Loucy (cell line): Measurements from ENCODE around the gene APAF1.

Experiments used
- H2AFZ ChIP-seq: fragments of 200-600 bp; sonication (generic); 2 replicates; pipeline ENCODE4 v1.6.0; 2016; ENCODE audit warnings: antibody characterized with exemption, mild to moderate bottlenecking, low read length, moderate library complexity
- H3F3A ChIP-seq: fragments of 200-600 bp; 2 replicates; pipeline ENCODE4 v1.6.0; 2016; ENCODE audit warnings: antibody characterized with exemption, low read depth, mild to moderate bottlenecking
- H3K27me3 ChIP-seq: fragments of 200-600 bp; sonication (generic); 2 replicates; pipeline ENCODE4 v1.6.1; 2014; ENCODE audit warnings: low read length, mild to moderate bottlenecking; ENCODE audit not compliant: insufficient read depth, poor library complexity, severe bottlenecking
- H3K36me3 ChIP-seq: fragments of 200-600 bp; sonication (generic); 2 replicates; pipeline ENCODE4 v1.6.1; 2016; ENCODE audit warnings: low read length; ENCODE audit not compliant: insufficient read depth
- H3K4me1 ChIP-seq: fragments of 200-600 bp; sonication (generic); 2 replicates; pipeline ENCODE4 v1.5.1; 2014; ENCODE audit warnings: low read length, mild to moderate bottlenecking; ENCODE audit not compliant: insufficient read depth, poor library complexity, severe bottlenecking
- H3K4me2 ChIP-seq: fragments of 200-600 bp; sonication (generic); 2 replicates; pipeline ENCODE4 v1.6.0; 2014; ENCODE audit warnings: antibody characterized with exemption, low read length, low read depth, mild to moderate bottlenecking; ENCODE audit not compliant: poor library complexity, severe bottlenecking
- H3K4me3 ChIP-seq: fragments of 200-600 bp; sonication (generic); 2 replicates; pipeline ENCODE4 v1.5.1; 2014; ENCODE audit warnings: low read length, mild to moderate bottlenecking, mixed read lengths; ENCODE audit not compliant: poor library complexity, severe bottlenecking
- H3K79me2 ChIP-seq: fragments of 200-600 bp; sonication (generic); 2 replicates; pipeline ENCODE4 v1.6.1; 2014; ENCODE audit warnings: low read length; ENCODE audit not compliant: insufficient read depth
- H3K9ac ChIP-seq: fragments of 200-600 bp; sonication (generic); 2 replicates; pipeline ENCODE4 v1.6.0; 2014; ENCODE audit warnings: mild to moderate bottlenecking, low read depth, low read length, moderate library complexity; ENCODE audit not compliant: poor library complexity, severe bottlenecking
- H3K9me2 ChIP-seq: fragments of 200-600 bp; sonication (generic); replicated peaks from 2 replicates; pipeline ENCODE4 v1.6.1; 2016; ENCODE audit warnings: low read depth, low read length, mixed read lengths
- H3K9me3 ChIP-seq: fragments of 200-600 bp; sonication (generic); 2 replicates; pipeline ENCODE4 v1.6.1; 2014; ENCODE audit warnings: mild to moderate bottlenecking, antibody characterized with exemption, low read length, low read depth; ENCODE audit not compliant: insufficient read depth
- H4K20me1 ChIP-seq: fragments of 200-600 bp; sonication (generic); 2 replicates; pipeline ENCODE4 v1.6.0; 2014; ENCODE audit warnings: antibody characterized with exemption, low read length, mild to moderate bottlenecking; ENCODE audit not compliant: insufficient read depth, poor library complexity, severe bottlenecking
- CTCF ChIP-seq: fragments of 200-600 bp; sonication (generic); conservative IDR thresholded peaks from 2 replicates; pipeline ENCODE4 v1.5.1; 2014; ENCODE audit warnings: mild to moderate bottlenecking, antibody characterized with exemption, low read length
- EZH2phosphoT487 ChIP-seq: fragments of 200-600 bp; IDR thresholded peaks from 2 replicates; pipeline ENCODE4 v1.6.1; 2018; ENCODE audit warnings: antibody characterized with exemption, mild to moderate bottlenecking, moderate library complexity, borderline replicate concordance

Gene APAF1

DNA sequence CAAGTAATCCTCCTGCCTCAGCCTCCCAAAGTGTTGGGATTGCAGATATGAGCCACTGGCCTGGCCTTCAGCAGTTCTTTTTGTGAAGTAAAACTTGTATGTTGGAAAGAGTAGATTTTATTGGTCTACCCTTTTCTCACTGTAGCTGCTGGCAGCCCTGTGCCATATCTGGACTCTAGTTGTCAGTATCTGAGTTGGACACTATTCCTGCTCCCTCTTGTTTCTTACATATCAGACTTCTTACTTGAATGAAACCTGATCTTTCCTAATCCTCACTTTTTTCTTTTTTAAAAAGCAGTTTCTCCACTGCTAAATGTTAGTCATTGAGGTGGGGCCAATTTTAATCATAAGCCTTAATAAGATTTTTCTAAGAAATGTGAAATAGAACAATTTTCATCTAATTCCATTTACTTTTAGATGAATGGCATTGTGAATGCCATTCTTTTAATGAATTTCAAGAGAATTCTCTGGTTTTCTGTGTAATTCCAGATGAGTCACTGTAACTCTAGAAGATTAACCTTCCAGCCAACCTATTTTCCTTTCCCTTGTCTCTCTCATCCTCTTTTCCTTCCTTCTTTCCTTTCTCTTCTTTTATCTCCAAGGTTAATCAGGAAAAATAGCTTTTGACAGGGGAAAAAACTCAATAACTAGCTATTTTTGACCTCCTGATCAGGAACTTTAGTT, 88.7 kb downstream of the APAF1 start:
- no peaks in the 10 kb centered on the region for H3K9me2 ChIP-seq
- H3K4me2 ChIP-seq: no peak overlapping the region
- H3K79me2 ChIP-seq: no peaks in the 10 kb centered on the region
- no peaks in the 10 kb centered on the region for H4K20me1 ChIP-seq
- no peak overlapping the region for H2AFZ ChIP-seq
- H3K9ac ChIP-seq: no peak overlapping the region
- no peak overlapping the region for H3K4me3 ChIP-seq
- H3K9me3 ChIP-seq: no peaks in the 10 kb centered on the region
- H3K27me3 ChIP-seq: no peaks in the 10 kb centered on the region
- no peak for TF ChIP-seq EZH2phosphoT487
- TF ChIP-seq CTCF: no peak
- H3F3A ChIP-seq: no peaks in the 10 kb centered on the region
- no peaks in the 10 kb centered on the region for H3K4me1 ChIP-seq
- H3K36me3 ChIP-seq: peaks cover 27% of the 10 kb centered on the region; the same call in 1 of the 2 replicates

GRCh38 chr12:98735821-98736220, 90.7 kb downstream of the APAF1 start:
- no peaks in the 10 kb centered on the region for H4K20me1 ChIP-seq
- H3K4me1 ChIP-seq: no peaks in the 10 kb centered on the region
- H3K9me3 ChIP-seq: no peaks in the 10 kb centered on the region
- no peaks in the 10 kb centered on the region for H3F3A ChIP-seq
- H3K36me3 ChIP-seq: peaks cover 18% of the 10 kb centered on the region; the same call in 1 of the 2 replicates
- no peaks in the 10 kb centered on the region for H3K79me2 ChIP-seq
- no peak overlapping the region for H3K4me2 ChIP-seq
- no peak overlapping the region for H3K4me3 ChIP-seq
- no peak overlapping the region for H3K9ac ChIP-seq
- H2AFZ ChIP-seq: no peak overlapping the region
- H3K9me2 ChIP-seq: no peaks in the 10 kb centered on the region
- TF ChIP-seq EZH2phosphoT487 (no peak), CTCF (no peak)
- no peaks in the 10 kb centered on the region for H3K27me3 ChIP-seq

DNA sequence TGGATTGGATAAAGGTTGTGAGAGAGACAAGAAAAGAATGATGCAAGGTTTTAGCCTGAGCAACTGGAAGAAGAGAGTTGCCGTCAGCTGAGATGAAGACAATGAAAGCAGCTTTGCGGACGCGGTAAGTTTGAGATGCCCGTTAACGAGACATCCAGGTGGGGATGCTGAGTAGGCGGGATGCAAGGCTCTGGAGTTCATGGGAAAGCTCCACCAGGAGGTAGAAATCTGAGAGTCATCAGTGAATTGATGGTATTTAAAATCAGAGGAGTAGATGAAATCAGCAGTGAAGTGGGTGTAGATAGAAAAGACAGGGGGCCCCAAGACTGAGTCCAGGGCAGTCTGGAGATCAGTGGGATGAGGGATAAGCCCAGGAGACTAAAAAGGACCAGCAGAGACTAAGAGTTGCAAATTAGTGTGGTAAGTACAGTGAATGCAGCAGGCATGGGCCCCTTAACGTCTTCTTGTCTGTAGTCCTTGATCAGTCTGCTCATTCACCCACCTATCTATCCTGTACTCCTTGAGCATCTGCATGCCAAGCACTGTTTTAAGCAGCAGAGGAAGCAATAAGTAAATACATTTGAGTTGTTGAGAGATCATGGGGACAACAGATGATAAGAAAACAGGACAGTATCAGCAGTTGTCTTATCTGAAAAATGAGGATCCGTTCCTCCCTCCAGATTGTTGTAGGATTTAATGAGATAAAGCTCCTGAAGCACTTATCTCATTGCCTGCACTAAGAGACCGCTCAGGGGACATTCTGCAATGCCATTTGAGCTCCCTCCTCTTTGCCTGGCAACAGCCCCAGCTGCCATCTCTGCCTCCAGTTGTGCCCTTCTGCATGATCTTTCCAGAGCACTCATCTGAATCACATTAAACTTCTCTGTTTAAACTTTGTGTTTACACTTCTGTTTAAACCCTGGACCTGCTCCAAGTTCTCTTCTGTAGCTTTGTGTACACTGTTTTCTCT, 91.5 kb downstream of the APAF1 start:
- Histone ChIP-seq H3F3A (no peaks in the 10 kb centered on the region), H3K4me3 (no peak overlapping the region), H2AFZ (no peak overlapping the region), H3K4me2 (no peak overlapping the region), H3K79me2 (no peaks in the 10 kb centered on the region), H3K9me3 (no peaks in the 10 kb centered on the region), H3K9ac (no peak overlapping the region), H3K4me1 (no peaks in the 10 kb centered on the region), H3K27me3 (no peaks in the 10 kb centered on the region), H3K9me2 (no peaks in the 10 kb centered on the region), H3K36me3 (peaks cover 11% of the 10 kb centered on the region; the same call in 1 of the 2 replicates), H4K20me1 (no peaks in the 10 kb centered on the region)
- TF ChIP-seq CTCF: no peak
- TF ChIP-seq EZH2phosphoT487: no peak
